Measurements from ENCODE around the gene LMAN1L.

GRCh38 chr15:74865316-74865715, 52.7 kb downstream of the LMAN1L start:
- TF ChIP-seq EZH2 (IDR thresholded peaks at IDR 0.05; ENCODE audit: insufficient read depth, poor library complexity, severe bottlenecking) = no peak
- no peak for TF ChIP-seq EZH2phosphoT487 (IDR thresholded peaks at IDR 0.05; ENCODE audit: insufficient read depth, low read depth)

Data from GM23248 (cell line).